ENCODE measurements around the gene TMEM30B. TPM values are rescaled to one million over a fixed set of nuclear protein-coding genes. Genes with fewer than 3 reads are reported as not detected.

Gene TMEM30B
- total RNA-seq, 1 donor from 2014 or later: 1.2 TPM

DNA sequence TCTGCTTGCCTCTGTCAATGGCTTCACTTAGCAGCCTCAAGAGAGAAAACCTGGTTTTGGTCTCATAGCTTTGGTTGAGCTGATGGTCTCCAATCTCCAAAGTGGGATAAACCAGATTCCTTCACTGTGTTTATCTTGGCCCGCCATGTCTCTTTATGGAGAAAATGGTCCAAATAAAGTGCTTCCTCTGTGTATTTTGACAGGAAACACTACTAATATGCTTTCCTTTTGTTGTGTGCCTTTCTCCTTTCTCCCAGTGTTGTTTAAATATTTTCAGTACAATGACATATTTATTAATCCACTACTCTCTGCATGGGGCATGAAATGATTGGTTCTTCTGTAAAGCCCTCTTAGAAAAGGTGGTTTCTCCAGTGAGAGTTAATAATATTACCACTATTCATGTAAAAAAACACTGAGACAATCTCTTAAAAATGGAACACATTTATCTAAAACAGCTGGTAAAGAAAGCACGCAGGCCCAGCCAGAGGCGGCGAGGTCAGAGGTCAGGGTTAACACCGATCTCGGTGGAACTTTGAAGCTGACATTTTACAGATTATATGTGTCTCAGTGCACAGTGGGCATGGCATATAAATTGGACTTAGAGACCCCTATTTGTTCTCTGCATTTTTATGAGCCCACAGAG lies 24.2 kb downstream of the TMEM30B start:
- Mint-ChIP-seq H3K27ac (ENCODE audit: unreplicated experiment) (peak overlapping the region; percentile 41), H3K4me1 (ENCODE audit: unreplicated experiment) (peaks cover 72% of the 10 kb centered on the region), H3K36me3 (ENCODE audit: unreplicated experiment) (no peaks in the 10 kb centered on the region), H3K4me3 (ENCODE audit: unreplicated experiment) (no peak overlapping the region), H3K9me3 (ENCODE audit: unreplicated experiment) (peaks cover 5% of the 10 kb centered on the region), H3K27me3 (ENCODE audit: unreplicated experiment) (no peaks in the 10 kb centered on the region)
- no peak for TF ChIP-seq CTCF (IDR thresholded peaks at IDR 0.05)
- DNase-seq (ENCODE audit: extremely low spot score, unreplicated experiment): no peak

DNA sequence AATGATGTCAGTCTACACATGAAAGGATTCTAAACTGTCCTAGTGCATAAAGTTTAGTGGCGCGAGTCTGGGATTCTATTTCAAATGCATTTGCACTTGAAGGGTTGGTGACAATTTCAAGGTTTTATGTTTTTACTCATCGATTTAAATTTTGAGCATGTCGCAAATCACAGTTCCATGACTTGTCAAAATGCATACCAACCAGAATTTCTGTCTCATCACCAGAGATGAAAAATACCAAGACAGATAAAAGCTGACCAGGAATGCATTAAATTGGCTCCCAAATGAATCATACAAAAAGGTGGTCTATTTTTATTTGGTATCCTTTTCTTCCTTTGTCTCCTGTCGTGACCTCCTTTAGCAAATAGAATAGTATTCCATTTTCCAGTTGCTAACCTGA lies 25.2 kb downstream of the TMEM30B start:
- Mint-ChIP-seq H3K9me3 (ENCODE audit: unreplicated experiment) (peaks cover 5% of the 10 kb centered on the region), H3K4me3 (ENCODE audit: unreplicated experiment) (no peak overlapping the region), H3K27ac (ENCODE audit: unreplicated experiment) (no peak overlapping the region), H3K36me3 (ENCODE audit: unreplicated experiment) (no peaks in the 10 kb centered on the region), H3K4me1 (ENCODE audit: unreplicated experiment) (peaks cover 74% of the 10 kb centered on the region), H3K27me3 (ENCODE audit: unreplicated experiment) (no peaks in the 10 kb centered on the region)
- TF ChIP-seq CTCF (IDR thresholded peaks at IDR 0.05): no peak
- DNase-seq (ENCODE audit: extremely low spot score, unreplicated experiment): no peak

DNA sequence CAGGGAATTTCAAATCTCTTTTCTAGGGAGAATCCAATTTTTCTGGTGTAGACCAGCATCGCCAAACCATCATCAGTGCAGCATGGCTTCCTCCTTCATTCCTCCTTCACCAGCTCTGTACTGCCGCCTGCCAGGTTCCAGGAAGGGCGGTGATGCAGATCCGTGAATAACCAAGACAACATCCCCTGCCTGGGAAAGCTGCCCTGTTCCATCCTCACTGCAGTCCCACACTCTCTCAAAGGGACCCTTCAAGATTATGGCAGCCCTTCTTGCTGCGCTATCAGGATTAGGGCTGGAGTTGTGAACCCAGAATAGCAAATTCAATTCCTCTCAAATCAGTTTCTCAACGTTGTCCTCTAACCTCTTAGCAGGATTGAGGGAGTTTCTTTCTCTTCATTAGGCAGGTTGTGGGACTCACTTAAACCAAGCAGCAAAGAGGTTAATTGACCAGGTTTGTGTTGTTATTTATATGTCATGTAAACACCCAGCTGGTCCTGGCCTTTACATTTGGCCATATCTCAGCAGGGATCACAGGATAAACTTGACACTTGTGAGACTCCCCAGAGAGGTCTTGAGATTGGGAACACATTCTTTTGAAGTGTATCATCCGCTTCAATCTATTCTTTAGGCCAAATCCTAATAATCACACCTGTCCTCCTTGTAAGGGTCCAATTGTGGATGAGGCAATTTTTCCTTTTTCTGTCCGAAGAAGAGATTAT lies 26.2 kb downstream of the TMEM30B start:
- Mint-ChIP-seq H3K4me3 (ENCODE audit: unreplicated experiment) (no peak overlapping the region), H3K27me3 (ENCODE audit: unreplicated experiment) (no peaks in the 10 kb centered on the region), H3K4me1 (ENCODE audit: unreplicated experiment) (peaks cover 76% of the 10 kb centered on the region), H3K27ac (ENCODE audit: unreplicated experiment) (peak overlapping the region; percentile 65), H3K9me3 (ENCODE audit: unreplicated experiment) (peaks cover 5% of the 10 kb centered on the region), H3K36me3 (ENCODE audit: unreplicated experiment) (no peaks in the 10 kb centered on the region)
- DNase-seq (ENCODE audit: extremely low spot score, unreplicated experiment): no peak
- TF ChIP-seq CTCF (IDR thresholded peaks at IDR 0.05): no peak

DNA sequence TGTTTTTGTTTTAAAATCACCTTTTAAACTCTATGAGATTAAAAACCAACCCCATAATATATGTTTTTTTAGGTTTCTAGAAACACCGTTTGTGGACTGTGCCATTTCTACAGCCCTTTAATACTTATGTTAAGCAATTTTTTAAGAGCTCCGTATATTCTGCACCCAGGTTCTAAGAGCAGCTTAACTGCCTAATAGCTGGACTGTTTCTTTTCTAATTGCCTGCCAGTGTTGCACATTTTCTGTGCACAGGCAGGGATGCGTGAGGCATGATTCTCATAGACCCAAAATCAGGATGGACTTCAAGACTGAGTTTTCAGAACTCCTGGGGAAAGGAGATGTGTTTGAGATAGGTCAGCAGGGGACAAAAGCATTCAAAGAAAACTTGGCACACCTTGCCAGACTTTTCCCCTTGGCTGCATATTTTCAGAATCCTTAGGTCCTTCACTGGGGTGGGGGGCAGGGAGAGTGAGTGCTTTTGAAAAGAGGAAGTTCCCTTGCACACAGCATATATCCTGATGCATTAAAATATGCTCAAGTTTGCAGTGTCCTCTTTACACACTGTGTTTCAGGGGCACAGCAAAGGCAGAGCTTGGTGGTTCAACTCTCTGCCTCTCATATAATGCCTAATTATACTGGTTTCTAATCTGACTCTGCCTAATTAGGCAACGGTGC lies 27.9 kb downstream of the TMEM30B start:
- no peak overlapping the region for H3K4me3 Mint-ChIP-seq (ENCODE audit: unreplicated experiment)
- peak overlapping the region; percentile 90 for H3K27ac Mint-ChIP-seq (ENCODE audit: unreplicated experiment)

More for the DNA sequence above, 27.9 kb downstream of the TMEM30B start:
- TF ChIP-seq CTCF (IDR thresholded peaks at IDR 0.05): no peak
- DNase-seq (ENCODE audit: extremely low spot score, unreplicated experiment): no peak
- H3K27me3 Mint-ChIP-seq (ENCODE audit: unreplicated experiment): no peaks in the 10 kb centered on the region
- H3K4me1 Mint-ChIP-seq (ENCODE audit: unreplicated experiment): peaks cover 68% of the 10 kb centered on the region
- H3K36me3 Mint-ChIP-seq (ENCODE audit: unreplicated experiment): no peaks in the 10 kb centered on the region
- peaks cover 5% of the 10 kb centered on the region for H3K9me3 Mint-ChIP-seq (ENCODE audit: unreplicated experiment)
